ENCODE data around the gene DPAGT1.

The DPAGT1 gene

GRCh38 chr11:119121008-119121810 is 19.6 kb upstream of the DPAGT1 start, which contains the start of gene HINFP:
HINFP (plus strand) TSS chr11:119121580; CDS start chr11:119126945, 5,365 bp downstream.
- DNase-seq (peak; percentile 100), ATAC-seq (ENCODE audit: insufficient read depth, low read depth) (peak; percentile 94)
- Histone ChIP-seq H3K9me3 (ENCODE audit: insufficient read depth, low read length, severe bottlenecking) (no peaks in the 10 kb centered on the region), H2AFZ (ENCODE audit: low read depth, low read length) (peak within 1 kb of the TSS; percentile 84), H3K4me3 (ENCODE audit: low read depth in 1 of 2, low read length in 2 of 2) (peak within 1 kb of the TSS; percentile 40 to 86), H3K9ac (ENCODE audit: low read depth, low read length) (peak within 1 kb of the TSS; percentile 68), H4K20me1 (ENCODE audit: insufficient read depth, low read length) (peaks cover 7% of the 10 kb centered on the region; the same call in 1 of the 2 replicates), H3K27ac (ENCODE audit: low read length) (peak within 1 kb of the TSS; percentile 80), H3K4me2 (ENCODE audit: insufficient read depth, low read length) (peak within 1 kb of the TSS; percentile 85), H3K36me3 (ENCODE audit: insufficient read depth, low read length) (peaks cover 22% of the 10 kb centered on the region), H3K27me3 (ENCODE audit: insufficient read depth, low read length, poor library complexity) (no peaks in the 10 kb centered on the region), H3K4me1 (ENCODE audit: insufficient read depth, low read length) (peaks cover 26% of the 10 kb centered on the region), H3K79me2 (ENCODE audit: insufficient read depth, low read length) (peaks cover 31% of the 10 kb centered on the region)
- TF ChIP-seq CTCF (IDR thresholded peaks at IDR 0.05; ENCODE audit: borderline replicate concordance, extremely low read depth, low read length, poor library complexity, severe bottlenecking) (no peak), EZH2 (IDR thresholded peaks at IDR 0.05; ENCODE audit: borderline replicate concordance, low read depth, low read length, severe bottlenecking) (no peak)

- peaks cover 28% of the 10 kb centered on the region for H3K36me3 ChIP-seq (ENCODE audit: insufficient read depth, low read length)
- H3K27me3 ChIP-seq (ENCODE audit: insufficient read depth, low read length, poor library complexity), result no peaks in the 10 kb centered on the region
- no peak for ATAC-seq (ENCODE audit: insufficient read depth, low read depth)
- no peaks in the 10 kb centered on the region for H3K9me3 ChIP-seq (ENCODE audit: insufficient read depth, low read length, severe bottlenecking)
- peak overlapping the region; percentile 85 for H3K4me2 ChIP-seq (ENCODE audit: insufficient read depth, low read length)
- peaks cover 7% of the 10 kb centered on the region; the same call in 1 of the 2 replicates for H4K20me1 ChIP-seq (ENCODE audit: insufficient read depth, low read length)
- peak overlapping the region; percentile 80 for H3K27ac ChIP-seq (ENCODE audit: low read length)
- peak overlapping the region; percentile 84 for H2AFZ ChIP-seq (ENCODE audit: low read depth, low read length)
- peaks cover 26% of the 10 kb centered on the region for H3K4me1 ChIP-seq (ENCODE audit: insufficient read depth, low read length)
- H3K4me3 ChIP-seq (ENCODE audit: low read depth in 1 of 2, low read length in 2 of 2), result peak overlapping the region; percentile 25 to 58; a peak in 3 of 4 replicates
- peak overlapping the region; percentile 62 for H3K9ac ChIP-seq (ENCODE audit: low read depth, low read length)
- no peak for TF ChIP-seq CTCF (IDR thresholded peaks at IDR 0.05; ENCODE audit: borderline replicate concordance, extremely low read depth, low read length, poor library complexity, severe bottlenecking)
- TF ChIP-seq EZH2 (IDR thresholded peaks at IDR 0.05; ENCODE audit: borderline replicate concordance, low read depth, low read length, severe bottlenecking), result no peak
- DNase-seq, result no peak
- H3K79me2 ChIP-seq (ENCODE audit: insufficient read depth, low read length), result peaks cover 31% of the 10 kb centered on the region
These were observed 19.0 kb upstream of the DPAGT1 start for GRCh38 chr11:119120639-119121007.

- DNase-seq (no peak), ATAC-seq (ENCODE audit: insufficient read depth, low read depth) (no peak)
- Histone ChIP-seq H3K36me3 (ENCODE audit: insufficient read depth, low read length) (peaks cover 36% of the 10 kb centered on the region), H3K9me3 (ENCODE audit: insufficient read depth, low read length, severe bottlenecking) (no peaks in the 10 kb centered on the region), H4K20me1 (ENCODE audit: insufficient read depth, low read length) (peaks cover 8% of the 10 kb centered on the region; the same call in 1 of the 2 replicates), H3K27me3 (ENCODE audit: insufficient read depth, low read length, poor library complexity) (no peaks in the 10 kb centered on the region), H3K4me1 (ENCODE audit: insufficient read depth, low read length) (peaks cover 26% of the 10 kb centered on the region), H3K9ac (ENCODE audit: low read depth, low read length) (no peak overlapping the region), H2AFZ (ENCODE audit: low read depth, low read length) (no peak overlapping the region), H3K4me2 (ENCODE audit: insufficient read depth, low read length) (no peak overlapping the region), H3K4me3 (ENCODE audit: low read depth in 1 of 2, low read length in 2 of 2) (no peak overlapping the region), H3K27ac (ENCODE audit: low read length) (no peak overlapping the region), H3K79me2 (ENCODE audit: insufficient read depth, low read length) (peaks cover 25% of the 10 kb centered on the region)
- TF ChIP-seq EZH2 (IDR thresholded peaks at IDR 0.05; ENCODE audit: borderline replicate concordance, low read depth, low read length, severe bottlenecking) (no peak), CTCF (IDR thresholded peaks at IDR 0.05; ENCODE audit: borderline replicate concordance, extremely low read depth, low read length, poor library complexity, severe bottlenecking) (no peak)
These were observed 17.3 kb upstream of the DPAGT1 start for GRCh38 chr11:119118946-119119345.

All from DND-41 (cell line).